Activated CD4-positive, alpha-beta T cell treated with anti-CD3 and anti-CD28 coated beads for 24 hours (primary cell): ENCODE results near the gene HOOK2.
"Not testable (repeated sequence)": the region's sequence is repeated elsewhere in the genome, so short reads cannot be mapped to it uniquely, and the experiment has no call there.

ENCODE experiments used
- DNase-seq, 2 donors: peaks; one replicate each; pipeline ENCODE4 v3.0.0-alpha.2; 2020; ENCODE audit warnings: low read depth in 2 of 2

Gene HOOK2

DNA sequence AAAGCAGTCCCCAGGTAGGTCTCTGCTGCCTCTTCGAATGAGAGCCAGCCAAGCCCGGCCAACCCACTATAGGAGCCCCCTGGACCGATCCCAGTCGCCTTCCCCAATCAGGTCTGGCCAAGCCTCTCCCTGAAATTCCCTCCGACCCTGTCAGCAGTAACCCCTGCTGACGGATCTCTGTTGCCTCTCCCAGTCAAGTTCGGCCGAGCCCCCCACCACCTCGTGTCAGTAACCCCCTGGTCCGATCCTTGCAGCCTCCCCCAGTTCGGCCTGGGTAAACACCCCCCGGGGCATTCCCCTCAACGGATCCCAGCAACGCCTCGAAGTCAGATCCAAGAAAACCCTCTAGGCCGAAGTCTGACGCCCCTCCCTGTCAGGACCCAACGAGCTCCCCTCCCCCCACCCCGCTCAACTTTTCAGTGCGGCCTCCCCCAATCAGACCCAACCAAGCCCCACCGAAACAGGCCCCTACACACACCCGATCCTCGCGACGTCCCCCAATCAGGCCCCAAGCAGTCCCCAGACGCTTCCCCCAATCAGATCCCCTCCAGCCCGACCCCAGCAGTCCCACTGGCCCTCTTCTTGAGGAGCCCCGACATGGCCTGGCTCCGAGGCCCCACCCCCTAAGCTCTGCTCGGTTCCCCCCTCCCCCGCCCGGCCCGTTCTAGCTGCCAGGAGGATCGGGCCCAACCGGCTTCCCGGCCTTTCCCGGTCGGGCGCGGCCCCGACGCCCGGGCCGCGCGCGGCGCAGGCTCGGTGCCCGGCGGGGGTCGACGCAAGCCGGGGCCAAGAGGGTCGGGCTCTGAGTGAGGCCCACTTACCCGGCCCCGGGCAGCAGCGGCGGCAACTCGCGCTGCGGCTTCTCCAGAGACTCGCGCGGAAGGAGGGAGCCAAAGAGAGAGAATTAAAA, 53.4 kb downstream of the HOOK2 start:
- no peak for DNase-seq

DNA sequence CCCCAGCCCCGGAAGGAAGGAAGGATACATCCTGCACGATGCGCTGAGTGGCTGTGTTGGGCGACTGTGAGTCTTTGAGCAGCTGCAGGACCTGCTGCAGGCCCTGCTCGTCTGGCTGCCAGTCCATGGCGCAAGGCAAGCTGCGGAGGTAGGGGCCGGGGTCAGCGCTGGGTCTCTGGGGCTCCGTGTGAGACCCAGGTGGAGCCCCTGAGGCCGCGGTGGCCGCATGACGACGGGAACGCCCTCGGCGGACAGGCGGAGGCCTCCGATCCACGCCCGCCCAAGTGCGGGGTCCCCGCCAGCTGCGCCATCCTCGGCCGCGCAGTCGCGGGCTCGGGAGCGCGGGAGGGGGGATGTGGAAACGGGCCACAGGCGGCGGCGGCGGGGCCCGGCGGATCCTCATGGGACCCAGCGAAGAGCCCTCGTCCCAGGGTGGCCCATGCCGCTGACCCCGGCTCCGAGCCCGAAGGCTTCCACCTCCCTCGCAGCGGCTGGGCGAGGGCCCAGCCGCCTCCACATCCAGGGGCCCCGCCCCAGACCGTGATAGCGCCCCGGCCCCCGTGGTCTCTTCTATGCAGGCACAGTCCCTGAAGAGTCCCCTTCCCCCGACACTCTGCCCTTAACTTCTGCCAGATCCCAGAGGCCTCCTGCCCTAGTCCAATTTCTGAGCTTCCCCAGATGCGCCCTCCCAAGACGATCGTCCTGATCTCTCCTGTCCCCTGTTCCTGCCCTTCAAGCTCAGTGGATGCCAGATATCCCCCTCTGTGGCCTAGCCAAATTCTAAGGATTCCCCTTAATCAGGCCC, 54.3 kb downstream of the HOOK2 start:
- no peak for DNase-seq

DNA sequence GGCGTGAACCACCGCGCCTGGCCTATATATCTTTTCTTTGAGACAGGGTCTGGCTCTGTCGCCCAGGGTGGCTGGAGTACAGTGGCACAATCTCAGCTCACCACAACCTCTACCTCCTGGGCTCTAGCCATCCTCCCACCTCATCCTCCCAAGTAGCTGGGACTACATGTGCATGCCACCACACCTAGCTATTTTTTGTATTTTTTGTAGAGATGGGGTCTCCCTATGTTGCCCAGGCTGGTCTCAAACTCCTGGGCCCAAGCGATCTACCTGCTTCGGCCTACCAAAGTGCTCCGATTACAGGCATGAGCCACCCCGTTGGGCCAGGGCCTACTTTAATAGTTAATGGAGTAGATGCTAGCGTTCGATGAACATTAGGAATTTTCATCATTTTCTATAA, 55.1 kb downstream of the HOOK2 start:
- DNase-seq, result no peak

DNA sequence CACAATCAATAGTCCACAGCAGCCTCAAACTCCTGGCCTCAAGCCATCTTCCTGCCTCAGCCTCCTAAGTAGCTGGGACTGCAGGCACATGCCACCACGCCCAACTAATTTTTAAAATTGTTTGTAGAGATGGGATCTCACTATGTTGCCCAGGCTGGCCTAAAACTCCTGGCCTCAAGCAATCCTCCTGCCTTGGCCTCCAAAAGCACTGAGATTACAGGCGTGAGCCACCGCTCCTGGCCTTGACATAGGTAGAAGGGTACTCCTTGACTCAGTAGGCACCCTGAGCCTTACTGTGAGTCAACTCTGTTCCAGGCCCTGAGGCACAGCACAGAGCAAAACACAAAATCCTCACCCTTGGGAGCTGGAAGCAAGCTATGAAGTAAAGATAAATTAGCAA, 59.4 kb downstream of the HOOK2 start:
- no peak for DNase-seq

DNA sequence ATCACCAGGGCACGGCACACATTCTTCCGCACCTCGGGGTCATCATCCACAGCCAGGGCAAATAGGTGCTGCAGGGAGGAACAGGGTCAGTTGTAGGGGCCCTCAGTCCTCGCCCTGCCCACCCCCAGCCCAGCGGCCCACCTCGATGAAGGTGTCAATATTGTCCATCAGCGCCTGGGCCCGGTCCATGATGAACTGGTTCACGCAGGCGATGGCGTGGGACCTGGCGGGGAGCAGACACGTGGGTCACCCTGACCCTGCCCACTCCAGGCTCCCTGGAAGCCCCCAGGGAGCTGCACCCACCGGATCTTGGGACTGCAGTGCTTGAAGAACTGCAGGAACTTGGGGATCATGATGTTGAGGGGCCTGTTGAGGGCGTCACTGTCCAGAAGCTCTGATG, 60.2 kb downstream of the HOOK2 start:
- no peak for DNase-seq

DNA sequence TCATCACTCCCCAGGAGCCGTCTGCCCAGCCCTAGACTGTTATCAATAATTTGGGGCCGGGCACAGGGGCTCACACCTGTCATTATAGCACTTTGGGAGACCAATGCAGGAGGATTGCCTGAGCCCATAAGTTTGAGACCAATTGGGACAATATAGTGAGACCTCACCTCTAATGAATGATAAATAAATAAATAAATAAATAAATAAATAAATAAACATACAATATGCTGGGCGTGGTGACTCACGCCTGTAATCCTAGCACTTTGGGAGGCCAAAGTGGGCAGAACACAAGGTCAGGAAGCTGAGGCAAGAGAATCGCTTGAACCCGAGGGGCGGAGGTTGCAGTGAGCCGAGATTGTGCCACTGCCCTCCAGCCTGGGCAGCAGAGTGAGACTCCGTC, 62.0 kb downstream of the HOOK2 start:
- not testable (repeated sequence) for DNase-seq
